PC-3 (cell line): ENCODE measurements around the gene HOXA6.

Source experiments
- CTCF ChIP-seq: fragments of 300-600 bp; sonication (generic); conservative IDR thresholded peaks from 2 replicates; pipeline ENCODE4 v1.5.1; 2017; ENCODE audit warnings: antibody characterized with exemption, low read depth, mild to moderate bottlenecking, low read length
- EZH2 ChIP-seq: fragments of 300-600 bp; sonication (generic); IDR thresholded peaks from one replicate; pipeline ENCODE4 v1.6.1; 2017; ENCODE audit warnings: antibody characterized with exemption, mild to moderate bottlenecking, low read length; ENCODE audit not compliant: unreplicated experiment

- TF ChIP-seq CTCF (no peak), EZH2 (no peak)
Observed at GRCh38 chr7:27118580-27118979, 29.0 kb downstream of the HOXA6 start.
